ENCODE data around the gene TBC1D24.

The TBC1D24 gene

DNA sequence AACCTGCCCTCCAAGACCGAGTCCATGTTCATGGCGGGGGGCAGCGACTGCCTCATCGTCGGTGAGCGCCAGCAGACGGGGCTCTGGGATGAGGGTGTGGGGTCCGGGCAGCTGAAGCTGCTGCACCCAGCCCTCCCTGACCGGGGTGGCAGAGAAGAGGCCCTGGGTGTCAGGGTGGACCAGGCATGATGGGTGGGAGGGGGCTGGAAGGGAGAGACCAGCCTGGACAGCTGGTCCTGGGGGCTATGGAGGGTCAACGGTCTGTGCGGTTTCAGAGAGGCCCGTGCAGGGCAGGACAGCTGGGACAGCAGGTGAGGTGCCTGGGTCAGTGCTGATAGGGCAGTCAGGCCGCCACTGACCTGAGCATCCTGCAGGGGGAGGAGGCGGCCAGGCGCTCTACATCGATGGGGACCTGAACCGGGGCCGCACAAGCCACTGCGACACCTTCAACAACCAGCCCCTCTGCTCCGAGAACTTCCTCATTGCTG, 25.5 kb downstream of the TBC1D24 start:
- DNase-seq: no peak

- DNase-seq: no peak
Measured at GRCh38 chr16:2500918-2501750, 26.2 kb downstream of the TBC1D24 start.

GRCh38 chr16:2501946-2502895, 27.3 kb downstream of the TBC1D24 start:
- DNase-seq: no peak

DNA sequence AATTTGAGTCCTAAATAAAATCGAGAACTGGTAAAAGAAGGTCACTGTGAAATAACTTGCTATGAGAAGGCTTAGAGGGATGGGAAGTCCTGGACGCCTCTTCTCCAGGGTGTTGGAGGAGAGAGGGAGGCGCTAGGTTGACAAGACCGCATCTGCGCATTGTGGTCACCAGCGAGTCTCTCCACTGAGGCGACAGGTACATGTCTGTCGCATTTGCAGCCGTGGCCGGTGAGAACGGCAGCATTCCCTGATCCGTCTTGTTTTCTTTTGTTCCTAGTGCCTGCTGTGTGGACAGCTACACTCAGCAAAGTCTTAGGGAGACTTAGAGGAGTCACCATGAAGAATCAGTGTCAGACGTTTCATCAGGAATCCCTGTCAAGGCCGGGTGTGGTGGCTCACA, 30.8 kb downstream of the TBC1D24 start:
- no peak for DNase-seq

DNA sequence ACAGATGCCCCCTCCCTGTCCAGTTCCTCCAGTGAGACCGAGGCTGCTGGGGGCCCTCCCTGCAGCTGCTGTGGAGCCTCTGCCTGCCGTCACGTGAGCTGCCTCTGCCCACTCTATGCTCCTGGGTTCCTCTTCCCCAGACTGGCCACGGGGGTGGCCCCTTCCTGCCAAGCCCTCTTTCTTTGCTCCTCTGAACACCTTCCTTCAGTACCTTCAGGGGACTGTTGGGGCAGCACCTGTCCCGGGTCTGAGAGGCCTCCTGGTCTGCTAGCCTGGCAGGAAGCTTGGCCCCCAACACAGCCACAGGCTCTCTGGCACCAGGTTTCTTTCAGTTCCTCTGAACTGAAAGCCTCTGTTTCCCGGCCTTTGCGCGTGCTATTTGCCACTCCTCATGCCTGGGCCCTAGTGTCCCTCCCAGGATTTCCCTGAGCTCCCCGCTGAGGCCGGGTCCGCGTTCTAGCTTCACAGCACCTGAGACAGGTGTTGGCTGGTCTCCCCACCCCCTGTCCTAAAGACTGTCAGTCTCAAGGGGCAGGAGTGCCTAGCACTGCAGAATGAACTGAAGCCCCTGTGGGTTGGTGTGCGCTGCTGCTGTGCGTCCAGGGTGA, 32.2 kb downstream of the TBC1D24 start:
- DNase-seq: no peak

- no peak for DNase-seq
Measured at GRCh38 chr16:2507665-2508064, 32.7 kb downstream of the TBC1D24 start.

- DNase-seq: no peak
Measured at GRCh38 chr16:2508722-2509400, 33.9 kb downstream of the TBC1D24 start.

DNA sequence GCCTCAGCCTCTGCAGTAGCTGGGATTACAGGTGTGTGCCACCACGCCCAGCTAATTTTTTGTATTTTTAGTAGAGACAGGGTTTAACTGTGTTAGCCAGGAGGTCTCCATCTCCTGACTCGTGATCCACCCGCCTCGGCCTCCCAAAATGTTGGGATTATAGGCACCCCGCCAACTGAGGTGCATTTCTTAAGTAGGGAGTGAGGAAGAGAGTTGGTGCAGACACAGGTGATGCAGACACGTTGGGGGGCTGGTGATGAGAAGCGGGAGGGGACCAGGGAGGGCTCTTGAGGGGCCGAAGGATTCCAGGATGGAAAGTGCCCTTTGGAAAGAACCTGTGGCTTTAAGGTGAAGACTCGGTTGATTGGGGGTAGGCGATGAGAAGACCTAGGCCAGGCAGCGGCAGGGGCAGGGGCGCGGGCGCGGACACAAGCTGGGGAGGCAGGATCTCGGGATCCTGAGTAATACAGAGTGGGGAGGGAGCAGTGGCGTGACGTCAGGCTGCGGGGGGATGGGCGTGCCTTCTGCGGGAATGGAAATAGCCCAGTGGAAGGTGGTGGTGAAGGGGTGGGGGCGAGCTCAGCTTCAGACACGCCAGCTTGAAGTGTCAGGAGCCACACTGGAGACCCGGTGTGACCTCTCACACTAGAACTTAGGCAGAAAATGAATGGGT, 36.3 kb downstream of the TBC1D24 start:
- no peak for DNase-seq

DNA sequence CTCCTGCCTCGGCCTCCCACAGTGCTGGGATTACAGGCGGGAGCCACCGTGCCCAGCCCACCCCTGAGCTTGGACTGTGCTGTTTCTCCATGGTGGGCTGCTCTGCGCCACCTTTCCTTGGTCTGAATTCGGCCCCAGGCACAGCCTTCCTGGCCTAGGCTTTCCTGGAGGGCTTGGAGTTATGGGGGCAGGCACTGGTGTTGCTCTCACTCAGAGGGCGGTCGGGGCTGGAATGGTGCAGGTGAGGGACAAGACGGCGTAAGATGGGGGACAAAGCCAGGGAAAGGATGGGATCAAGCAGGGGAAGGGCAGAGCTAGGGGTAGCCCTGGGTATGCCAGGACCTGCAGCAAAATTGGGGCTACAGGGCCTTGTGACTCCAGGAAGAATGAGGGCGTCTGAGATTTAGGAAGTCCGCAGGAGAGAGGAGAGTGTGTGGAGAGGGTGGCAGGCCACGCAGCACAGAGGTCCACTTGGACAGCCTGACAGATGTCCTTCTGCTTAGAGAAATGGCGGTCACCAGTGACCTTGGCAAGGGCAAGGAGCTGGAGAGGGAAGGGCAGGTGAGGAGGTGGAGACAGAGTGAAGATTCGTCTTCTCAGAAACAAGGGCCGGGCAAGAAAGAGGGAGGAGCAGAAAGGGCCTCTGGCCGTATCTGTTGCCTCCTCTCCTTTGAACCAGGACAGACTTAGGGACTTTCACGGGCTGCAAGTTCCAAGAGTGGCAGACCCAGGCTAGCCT, 37.2 kb downstream of the TBC1D24 start:
- DNase-seq: no peak

DNA sequence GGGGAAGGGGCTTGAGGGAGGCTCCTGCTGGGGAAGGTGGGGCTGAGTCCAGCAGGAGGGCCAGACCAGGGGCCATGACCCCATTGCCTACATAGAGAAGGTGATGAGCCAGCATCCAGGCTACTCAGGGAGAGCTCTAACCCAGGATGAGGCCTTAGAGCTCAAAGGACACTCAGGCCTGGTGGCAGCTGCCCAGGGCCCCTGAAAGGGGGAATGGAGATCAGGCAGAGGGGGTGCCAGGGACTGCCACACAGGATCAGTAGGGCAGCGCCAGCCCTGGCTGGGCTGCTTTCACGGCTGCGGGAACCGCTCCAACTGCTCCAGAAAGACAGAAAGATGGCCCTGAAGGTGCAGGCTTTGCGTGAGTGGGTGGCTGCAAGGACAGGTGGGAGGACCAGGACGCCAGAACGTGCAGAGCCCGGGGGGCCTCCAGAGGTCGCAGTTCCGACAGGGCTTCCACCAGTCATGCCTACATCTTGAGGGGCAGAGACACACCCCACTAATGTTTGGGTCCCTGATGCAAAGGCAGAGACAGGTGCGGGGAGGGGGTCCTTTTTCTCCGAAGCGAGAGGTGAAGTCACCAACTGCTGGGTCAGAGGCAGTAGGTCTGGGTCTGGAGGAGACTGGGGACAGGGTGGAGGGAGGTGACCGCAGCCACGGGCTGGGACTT, 37.9 kb downstream of the TBC1D24 start:
- DNase-seq: no peak

- peak; percentile 70 for DNase-seq
Measured at GRCh38 chr16:2513405-2514332, 38.7 kb downstream of the TBC1D24 start, which contains the start of gene ATP6V0C. Gene ATP6V0C (plus strand): TSS chr16:2513952. CDS start chr16:2514104, 152 bp downstream.

DNA sequence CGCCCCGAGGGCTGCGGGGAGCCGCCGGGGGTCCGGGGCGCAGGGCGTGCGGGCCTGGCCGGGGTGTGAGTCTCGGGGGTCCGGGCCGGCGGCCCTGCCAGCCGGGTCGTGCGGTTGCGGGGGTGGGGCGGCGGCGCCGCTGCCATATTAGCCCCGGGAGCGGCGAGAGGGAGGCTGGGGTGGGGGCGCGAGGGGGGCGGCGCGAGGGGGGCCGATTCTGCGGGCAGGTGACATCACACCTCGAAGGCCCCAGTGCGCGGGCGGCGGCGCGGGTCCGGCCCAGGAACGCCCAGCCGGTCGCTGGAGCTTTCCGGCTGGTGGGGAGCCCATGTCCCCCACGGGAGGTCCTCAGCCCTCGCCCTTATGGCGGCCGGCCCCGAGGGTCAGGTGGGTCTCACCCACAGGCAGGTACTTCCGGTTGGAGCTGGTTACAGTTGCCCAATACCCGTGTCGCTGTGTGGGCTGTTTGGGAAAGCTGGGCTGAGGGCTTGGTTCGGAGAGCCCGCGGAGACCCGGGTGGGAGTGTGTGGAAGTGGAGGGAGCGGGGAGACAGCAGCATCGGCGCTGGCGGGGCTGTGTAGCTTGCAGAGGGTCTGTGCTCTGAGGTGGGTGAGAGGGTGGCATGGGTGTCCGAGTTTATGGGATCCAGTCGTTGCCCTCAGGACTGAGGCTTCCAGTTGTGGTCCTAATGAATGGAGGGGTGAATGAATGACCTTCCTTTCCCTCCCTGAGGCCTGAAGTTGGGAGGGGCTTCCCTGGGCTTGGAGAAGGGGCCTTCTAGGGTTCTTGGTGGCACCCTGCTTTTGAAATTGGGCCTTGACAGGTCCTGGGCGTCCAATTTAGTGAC, 39.6 kb downstream of the TBC1D24 start:
- no peak for DNase-seq

- DNase-seq: no peak
Measured at GRCh38 chr16:2515180-2515851, 40.4 kb downstream of the TBC1D24 start.

- DNase-seq: no peak
Measured at GRCh38 chr16:2516391-2517240, 41.7 kb downstream of the TBC1D24 start.

- DNase-seq: no peak
Measured at GRCh38 chr16:2517954-2518605, 43.2 kb downstream of the TBC1D24 start.
